ENCODE data around the gene EFCAB11. TPM values are rescaled to one million over a fixed set of nuclear protein-coding genes. Genes with fewer than 3 reads are reported as not detected.

The EFCAB11 gene
- total RNA-seq, 1 experiment from 2014 or later, result 18.1 TPM

GRCh38 chr14:89828471-89829165 lies 125.9 kb downstream of the EFCAB11 start:
- BruUV-seq (replicated peaks), result no TSS peak
- intact Hi-C loops (cut with micrococcal nuclease), result no loop called here
- POLR2A ChIA-PET, result no interaction called here

More at GRCh38 chr14:89828471-89829165, 125.9 kb downstream of the EFCAB11 start:
- Histone ChIP-seq H3K79me2 (ENCODE audit: insufficient read depth, low read length) (no peaks in the 10 kb centered on the region), H3K36me3 (ENCODE audit: control insufficient read depth in 1 of 2, insufficient read depth in 2 of 2, low read length in 2 of 2) (no peaks in the 10 kb centered on the region), H3K9ac (ENCODE audit: low read length) (no peak overlapping the region), H3K27me3 (ENCODE audit: insufficient read depth, low read length) (no peaks in the 10 kb centered on the region), H2AFZ (ENCODE audit: low read depth, low read length, poor library complexity, severe bottlenecking) (no peak overlapping the region), H3K4me2 (ENCODE audit: low read length) (no peak overlapping the region), H3K4me1 (ENCODE audit: control insufficient read depth in 1 of 2, insufficient read depth in 2 of 2, low read length in 2 of 2) (no peaks in the 10 kb centered on the region), H3K9me3 (ENCODE audit: control insufficient read depth in 1 of 2, insufficient read depth in 1 of 2, low read depth in 1 of 2, low read length in 2 of 2) (no peaks in the 10 kb centered on the region), H3K4me3 (replicated peaks in 1 of 2; ENCODE audit: low read depth in 1 of 2, low read length in 2 of 2) (no peak overlapping the region), H4K20me1 (ENCODE audit: insufficient read depth) (no peaks in the 10 kb centered on the region), H3K9me2 (ENCODE audit: insufficient read depth) (no peaks in the 10 kb centered on the region), H3K27ac (ENCODE audit: low read depth, low read length) (no peak overlapping the region)
- TF ChIP-seq CEBPB (IDR thresholded peaks at IDR 0.05; ENCODE audit: low read depth), result no peak
- no peak for TF ChIP-seq SRF (IDR thresholded peaks at IDR 0.05; ENCODE audit: low read depth)
- TF ChIP-seq CTCF (IDR thresholded peaks at IDR 0.05 in 2 of 3, conservative IDR thresholded peaks at IDR 0.05 in 1 of 3; ENCODE audit: borderline replicate concordance in 1 of 3, insufficient read depth in 1 of 3, low read depth in 2 of 3, low read length in 2 of 3), result no peak
- no peak for TF ChIP-seq FOSL1 (IDR thresholded peaks at IDR 0.05; ENCODE audit: low read depth)
- no peak for TF ChIP-seq CBX3 (IDR thresholded peaks at IDR 0.05; ENCODE audit: low read depth)
- TF ChIP-seq REST (IDR thresholded peaks at IDR 0.05; ENCODE audit: low read depth), result no peak
- TF ChIP-seq MAX (IDR thresholded peaks at IDR 0.05), result no peak
- no peak for TF ChIP-seq ATF3 (IDR thresholded peaks at IDR 0.05)
- no peak for TF ChIP-seq JUND (IDR thresholded peaks at IDR 0.05)
- no peak for TF ChIP-seq TCF7L2 (IDR thresholded peaks at IDR 0.05; ENCODE audit: borderline replicate concordance, extremely low read depth, insufficient read depth, insufficient read length)
- TF ChIP-seq ZFX (IDR thresholded peaks at IDR 0.05), result no peak
- no peak for TF ChIP-seq RAD21 (IDR thresholded peaks at IDR 0.05; ENCODE audit: low read depth)
- no peak for TF ChIP-seq EGR1 (IDR thresholded peaks at IDR 0.05; ENCODE audit: low read depth)
- ATAC-seq, result no peak
- ChIA-PET RAD21 (ENCODE audit: low non-redundant PET in 1 of 2, low total read pairs in 2 of 2, uncharacterized antibody in 2 of 2, unreplicated experiment in 2 of 2) (no interaction called here), CTCF (no interaction called here)
- no peak for DNase-seq (ENCODE audit: low read depth, low spot score)
